Sigmoid colon (tissue), 7 donors: Measurements from ENCODE around the gene PCNX1. TPM values are rescaled to one million over a fixed set of nuclear protein-coding genes. Genes with fewer than 3 reads are reported as not detected.
"Not testable (repeated sequence)": the region's sequence is repeated elsewhere in the genome, so short reads cannot be mapped to it uniquely, and the experiment has no call there.

Source experiments
- DNase-seq: peaks from one replicate; pipeline ENCODE4 v3.0.0-alpha.2; 2019
- H3K27ac ChIP-seq, 4 donors: fragments of 200-600 bp; sonication (generic); one replicate each; pipeline ENCODE4 v1.5.1; 2016 to 2019; ENCODE audit warnings: mild to moderate bottlenecking in 1 of 4
- H3K27me3 ChIP-seq, 3 donors: fragments of 200-600 bp; sonication (generic); one replicate each; pipeline ENCODE4 v1.5.1; 2019; ENCODE audit warnings: mild to moderate bottlenecking in 1 of 3
- H3K36me3 ChIP-seq, 4 donors: fragments of 200-600 bp; sonication (generic); one replicate each; pipeline ENCODE4 v1.5.1; 2016 to 2019
- H3K4me1 ChIP-seq, 4 donors: fragments of 200-600 bp; sonication (generic); one replicate each; pipeline ENCODE4 v1.5.1; 2017 to 2019
- H3K4me3 ChIP-seq, 4 donors: fragments of 200-600 bp; sonication (generic); one replicate each; pipeline ENCODE4 v1.5.1; 2017 to 2019; ENCODE audit warnings: mild to moderate bottlenecking in 2 of 4, moderate library complexity in 1 of 4
- H3K9me3 ChIP-seq, 4 donors: fragments of 200-600 bp in 3 of 4; sonication (generic) in 3 of 4; one replicate each; pipeline versions ENCODE4 v1.5.1 to v1.6.1; 2013 to 2019
- CTCF ChIP-seq, 4 experiments: fragments of 450-650 bp in 3 of 4; fragments of 200-600 bp in 1 of 4; IDR thresholded peaks; one replicate each; pipeline ENCODE4 v1.5.1; 2016 to 2019; ENCODE audit warnings: antibody characterized with exemption in 4 of 4, mild to moderate bottlenecking in 3 of 4, moderate library complexity in 2 of 4
- EP300 ChIP-seq, 4 donors: sonication (generic); formaldehyde crosslinking; IDR thresholded peaks; one replicate each; pipeline ENCODE4 v1.6.1; 2017; ENCODE audit warnings: antibody characterized with exemption in 4 of 4
- POLR2A ChIP-seq, 2 donors: fragments of 450-650 bp; IDR thresholded peaks; one replicate each; pipeline ENCODE4 v1.6.1; 2016; ENCODE audit warnings: antibody characterized with exemption in 2 of 2, mild to moderate bottlenecking in 2 of 2, moderate library complexity in 2 of 2
- POLR2AphosphoS5 ChIP-seq, 4 donors: sonication (generic); formaldehyde crosslinking; IDR thresholded peaks; one replicate each; pipeline ENCODE4 v1.6.1; 2017; ENCODE audit warnings: antibody characterized with exemption in 4 of 4
- WGBS, 2 donors: extraction: QIAGEN DNeasy Blood & Tissue Kit; methylation state at CpG; one replicate each; pipeline ENCODE4 v1.1.7; 2013; 5-methylcytosine and 5-hydroxymethylcytosine counted together
- intact Hi-C: fragments of 100-400 bp; cut with DNase I; formaldehyde crosslinking; loops from one replicate; pipeline ENCODE4 v1.15.1; 2023
- polyA plus RNA-seq, 3 donors: library from polyadenylated mRNA; stranded (reverse); fragments of 200-250 nt; gene quantifications; one replicate each; pipeline ENCODE4 v1.2.3, GENCODE V29; 2013
- total RNA-seq, 4 donors: library from RNA; depleted of rRNA; stranded (reverse); fragments of >200 nt; gene quantifications; one replicate each; pipeline ENCODE4 v1.1.0, GENCODE V29; 2016
- donor health status: healthy with polysubstance abuse.
- donor health status: Bipolar disorder and iron deficiency.
- donor health status: healthy.

PCNX1 gene
- total and polyA plus RNA-seq, 7 donors, result 1.2 to 73.9 (median 62.8) TPM

- intact Hi-C loops, result no loop called here
- Histone ChIP-seq H3K27me3 (no peaks in the 10 kb centered on the region), H3K4me3 (no peak overlapping the region), H3K9me3 (no peaks in the 10 kb centered on the region), H3K27ac (no peak overlapping the region), H3K4me1 (no peaks in the 10 kb centered on the region), H3K36me3 (peaks cover 5 to 50% (median 16%) of the 10 kb centered on the region in 4 donors)
- DNase-seq, result no peak
- TF ChIP-seq POLR2A (IDR thresholded peaks at IDR 0.05) (no peak), POLR2AphosphoS5 (IDR thresholded peaks at IDR 0.05) (no peak), CTCF (IDR thresholded peaks at IDR 0.05) (no peak), EP300 (IDR thresholded peaks at IDR 0.05) (no peak)
- WGBS, 2 donors, result 90 to 92% methylated on average over 5 of the region's 5 CpGs
Observed at GRCh38 chr14:71062581-71063303, 155.5 kb downstream of the PCNX1 start.

- TF ChIP-seq EP300 (IDR thresholded peaks at IDR 0.05) (no peak), POLR2A (IDR thresholded peaks at IDR 0.05) (no peak), POLR2AphosphoS5 (IDR thresholded peaks at IDR 0.05) (no peak), CTCF (IDR thresholded peaks at IDR 0.05) (no peak)
- no peak for DNase-seq
- Histone ChIP-seq H3K36me3 (peaks cover 5 to 44% (median 16%) of the 10 kb centered on the region in 4 donors), H3K4me3 (no peak overlapping the region), H3K4me1 (no peaks in the 10 kb centered on the region), H3K27me3 (no peaks in the 10 kb centered on the region), H3K27ac (no peak overlapping the region), H3K9me3 (no peaks in the 10 kb centered on the region)
- intact Hi-C loops, result no loop called here
- 86 to 92% methylated on average over 2 of the region's 2 CpGs for WGBS, 2 donors
Observed at GRCh38 chr14:71063351-71063750, 156.1 kb downstream of the PCNX1 start.

- DNase-seq, H3K27ac ChIP-seq, intact Hi-C loops, H3K27me3 ChIP-seq, H3K4me3 ChIP-seq, H3K4me1 ChIP-seq, H3K9me3 ChIP-seq: not testable (repeated sequence)
- WGBS, 2 donors, result 98 to 100% methylated on average over 3 of the region's 3 CpGs
- H3K36me3 ChIP-seq, result peaks cover 0 to 41% (median 14%) of the 10 kb centered on the region in 4 donors
Observed at GRCh38 chr14:71064747-71065146, 157.5 kb downstream of the PCNX1 start.

- Histone ChIP-seq H3K9me3 (no peaks in the 10 kb centered on the region), H3K27me3 (no peaks in the 10 kb centered on the region), H3K36me3 (peaks cover 11 to 64% (median 14%) of the 10 kb centered on the region in 4 donors), H3K27ac (no peak overlapping the region), H3K4me3 (no peak overlapping the region), H3K4me1 (no peaks in the 10 kb centered on the region)
- intact Hi-C loops, result no loop called here
- WGBS, 2 donors, result 93 to 100% methylated on average over 1 of the region's 1 CpG
- DNase-seq, result no peak
- no peak for TF ChIP-seq CTCF (IDR thresholded peaks at IDR 0.05)
Observed at GRCh38 chr14:71070169-71070568, 162.9 kb downstream of the PCNX1 start.

GRCh38 chr14:71071042-71071441 lies 163.8 kb downstream of the PCNX1 start:
- Histone ChIP-seq H3K4me1 (no peaks in the 10 kb centered on the region), H3K9me3 (no peaks in the 10 kb centered on the region), H3K27me3 (no peaks in the 10 kb centered on the region), H3K27ac (no peak overlapping the region), H3K36me3 (peaks cover 13 to 72% (median 17%) of the 10 kb centered on the region in 4 donors), H3K4me3 (no peak overlapping the region)
- intact Hi-C loops, result no loop called here
- TF ChIP-seq POLR2A (IDR thresholded peaks at IDR 0.05), result no peak
- TF ChIP-seq POLR2AphosphoS5 (IDR thresholded peaks at IDR 0.05), result no peak
- TF ChIP-seq CTCF (IDR thresholded peaks at IDR 0.05), result no peak
- no peak for TF ChIP-seq EP300 (IDR thresholded peaks at IDR 0.05)
- no peak for DNase-seq
- 86 to 93% methylated on average over 1 of the region's 1 CpG for WGBS, 2 donors
